Memory B cell (primary cell): ENCODE data around the gene SLC15A3.
"Not testable (repeated sequence)": the region's sequence is repeated elsewhere in the genome, so short reads cannot be mapped to it uniquely, and the experiment has no call there.

ENCODE experiments used
- ATAC-seq: fragments of 150-1000 bp; cut with Tn5 transposase; 2 replicates; pipeline ENCODE4 v1.10.0; 2021; ENCODE audit warnings: low read depth, mild to moderate bottlenecking, moderate library complexity
- DNase-seq, 2 donors: peaks; one replicate each; pipeline ENCODE4 v3.0.0; 2022; ENCODE audit warnings: low spot score in 2 of 2
- H3K27ac Mint-ChIP-seq: one replicate; pipeline ENCODE4 v1.8.0; 2022; ENCODE audit warnings: mild to moderate bottlenecking, moderate library complexity, mixed read lengths
- H3K27me3 Mint-ChIP-seq: one replicate; pipeline ENCODE4 v1.8.0; 2022; ENCODE audit warnings: mixed read lengths
- H3K36me3 Mint-ChIP-seq: one replicate; pipeline ENCODE4 v1.8.0; 2022; ENCODE audit warnings: mild to moderate bottlenecking, mixed read lengths
- H3K4me1 Mint-ChIP-seq: one replicate; pipeline ENCODE4 v1.8.0; 2022; ENCODE audit warnings: mixed read lengths
- H3K4me3 Mint-ChIP-seq: one replicate; pipeline ENCODE4 v1.8.0; 2022; ENCODE audit warnings: mild to moderate bottlenecking, moderate library complexity, mixed read lengths
- H3K9me3 Mint-ChIP-seq: one replicate; pipeline ENCODE4 v1.8.0; 2022; ENCODE audit warnings: mixed read lengths

The SLC15A3 gene

DNA sequence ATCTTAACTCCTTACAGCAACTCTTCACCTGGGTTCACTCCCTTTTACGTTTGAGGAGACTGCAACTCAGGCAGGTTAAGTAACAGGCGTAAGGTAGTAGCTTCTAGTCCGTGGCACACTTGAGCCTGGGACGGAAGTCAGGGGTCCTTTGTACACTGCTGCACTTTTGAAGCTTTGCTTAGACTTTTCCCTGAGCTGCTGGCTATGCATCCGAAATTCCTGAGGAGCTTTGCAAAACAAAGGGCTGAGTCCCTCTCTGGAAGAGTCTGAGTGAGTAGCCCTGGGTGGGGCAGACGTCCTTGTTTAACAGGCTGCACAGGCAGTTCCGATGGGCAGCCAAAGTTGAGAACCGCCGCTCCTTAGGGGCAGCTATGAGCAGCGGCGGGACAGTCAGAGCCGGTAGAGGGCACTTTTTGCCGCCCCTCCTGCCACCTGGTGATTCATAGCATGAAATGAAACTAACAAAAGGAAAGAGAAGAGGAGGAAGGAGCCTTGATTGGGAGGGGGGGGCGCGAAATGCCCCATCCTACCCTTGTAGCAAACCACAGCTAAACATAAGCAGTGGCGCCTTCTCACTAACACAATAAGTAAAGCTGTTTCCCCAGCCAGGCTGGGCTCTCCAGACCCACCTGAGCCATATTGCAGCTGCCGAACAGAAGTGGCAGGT lies 36.6 kb downstream of the SLC15A3 start:
- Mint-ChIP-seq H3K4me1 (peaks cover 40% of the 10 kb centered on the region), H3K9me3 (no peaks in the 10 kb centered on the region), H3K4me3 (peak overlapping the region; percentile 97), H3K27ac (peak overlapping the region; percentile 81), H3K27me3 (no peaks in the 10 kb centered on the region), H3K36me3 (peaks cover 11% of the 10 kb centered on the region)
- ATAC-seq (peak; percentile 66), DNase-seq (peak; percentile 63 to 72)

DNA sequence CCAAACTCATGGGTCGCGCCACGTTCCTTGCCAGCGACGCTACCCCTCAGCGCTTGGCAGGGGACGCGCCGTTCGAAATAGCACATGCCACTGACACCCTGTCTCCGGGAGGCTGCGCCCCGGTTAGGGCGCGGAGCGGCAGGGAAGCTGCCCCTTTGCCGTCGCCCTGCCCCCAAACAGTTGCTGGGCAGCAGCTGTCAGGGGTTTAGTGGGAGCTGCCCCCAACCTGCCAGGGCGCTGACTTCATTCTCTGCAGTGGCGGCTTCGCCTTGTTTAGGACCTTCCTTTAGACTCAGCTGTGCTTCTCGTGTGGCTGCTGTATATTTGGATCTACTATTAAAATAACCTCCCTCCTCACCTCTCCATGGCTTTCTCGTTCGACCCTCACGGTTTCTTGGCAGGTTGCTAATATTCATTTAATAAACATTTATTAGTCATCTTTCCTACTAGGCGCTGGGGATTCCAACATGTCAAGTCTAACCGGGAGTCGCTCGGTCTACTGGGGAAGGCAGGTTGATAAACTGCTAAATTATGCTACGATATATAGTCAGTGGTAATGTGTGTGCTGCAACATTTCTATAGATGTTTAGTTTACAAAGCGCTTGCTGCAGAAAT lies 37.2 kb downstream of the SLC15A3 start:
- no peaks in the 10 kb centered on the region for H3K9me3 Mint-ChIP-seq
- ATAC-seq: peak; percentile 8
- peak overlapping the region; percentile 97 for H3K4me3 Mint-ChIP-seq
- DNase-seq: peak in 1 of 2 donors; percentile 39
- no peaks in the 10 kb centered on the region for H3K27me3 Mint-ChIP-seq
- H3K27ac Mint-ChIP-seq: peak overlapping the region; percentile 81
- H3K4me1 Mint-ChIP-seq: peaks cover 43% of the 10 kb centered on the region
- H3K36me3 Mint-ChIP-seq: peaks cover 7% of the 10 kb centered on the region

DNA sequence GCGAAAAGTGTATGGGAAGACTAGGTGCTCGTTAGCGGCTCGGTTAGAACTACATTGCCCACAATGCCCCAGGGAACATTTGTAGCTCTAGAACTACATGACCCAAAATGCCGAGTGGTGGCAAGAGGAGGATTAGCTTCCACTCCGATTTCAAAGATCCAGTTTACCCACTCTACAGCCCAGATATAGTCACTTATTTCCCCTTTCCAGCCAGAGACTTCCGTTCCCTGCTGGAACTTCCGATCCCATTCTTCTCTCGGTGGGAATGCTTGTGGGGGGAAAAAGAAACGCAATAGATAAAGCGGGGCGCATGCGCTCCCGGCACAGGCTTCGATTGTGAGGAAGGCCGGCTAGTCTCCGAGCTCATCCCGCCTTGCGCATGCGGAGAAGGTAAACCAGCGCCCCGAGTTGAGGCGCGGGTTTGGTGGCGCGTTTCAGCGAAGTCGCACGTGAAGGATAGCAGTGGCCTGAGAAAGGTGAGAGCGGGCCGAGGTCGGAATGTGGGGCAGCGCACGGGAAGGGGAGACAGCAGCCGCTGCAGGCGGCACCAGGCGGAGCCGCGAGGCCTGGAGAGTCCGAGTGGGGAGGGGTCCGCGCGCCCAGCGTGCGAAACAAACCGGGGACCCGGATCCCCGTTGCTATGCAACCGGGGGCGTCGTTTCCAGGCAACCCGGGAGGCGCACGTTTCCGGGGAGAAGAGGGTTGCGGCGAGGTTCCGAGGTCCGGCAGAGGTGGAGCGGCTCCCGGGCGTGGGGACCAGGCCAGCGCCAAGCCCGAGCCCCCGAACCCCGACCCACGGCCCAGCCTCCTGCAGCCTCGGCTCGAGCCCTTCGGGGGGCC lies 38.0 kb downstream of the SLC15A3 start, which contains the start of gene TMEM109:
TSS of gene TMEM109 (plus strand) at position 366 of the 840 bp plus-strand sequence. CDS start 5,536 bp downstream, outside the sequence.
- H3K27ac Mint-ChIP-seq: peak within 1 kb of the TSS; percentile 96
- H3K4me1 Mint-ChIP-seq: peaks cover 43% of the 10 kb centered on the region
- no peaks in the 10 kb centered on the region for H3K9me3 Mint-ChIP-seq
- DNase-seq: peak; percentile 81 to 82
- peaks cover 2% of the 10 kb centered on the region for H3K36me3 Mint-ChIP-seq
- H3K4me3 Mint-ChIP-seq: peak within 1 kb of the TSS; percentile 97
- no peaks in the 10 kb centered on the region for H3K27me3 Mint-ChIP-seq
- ATAC-seq: peak; percentile 63

DNA sequence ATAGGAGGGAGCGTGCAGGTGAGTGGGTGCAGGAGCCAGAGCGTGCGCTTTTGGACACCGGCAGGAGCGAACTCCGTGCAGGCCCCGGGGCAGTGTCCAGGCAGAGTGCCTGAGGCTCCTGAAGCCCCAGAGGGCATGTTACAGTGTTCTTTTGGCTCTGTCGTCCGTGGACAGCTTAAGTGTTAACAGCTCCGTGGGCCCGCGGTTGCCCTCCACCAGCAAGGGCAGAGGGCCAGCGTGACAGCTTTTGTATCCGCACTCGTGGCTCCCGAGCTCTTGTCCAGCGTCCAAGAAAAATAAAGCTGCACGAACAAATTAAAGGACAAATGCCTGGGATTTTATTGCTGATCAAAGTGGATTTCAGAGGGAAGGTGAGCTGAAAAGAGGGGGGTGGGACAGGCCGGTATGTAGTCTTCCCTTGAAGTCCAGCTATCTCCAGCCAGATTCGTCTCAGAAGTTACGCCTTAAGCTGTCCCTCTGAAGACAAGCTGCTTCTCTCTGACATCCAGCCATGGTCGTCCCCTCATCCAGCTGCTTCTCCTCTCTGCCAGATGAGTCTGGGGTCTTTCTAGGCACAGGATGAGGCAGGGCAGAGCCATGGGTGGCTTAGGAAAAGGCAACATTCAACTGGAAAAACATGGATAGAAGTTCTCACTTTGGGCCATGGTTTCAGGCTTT lies 39.0 kb downstream of the SLC15A3 start:
- peaks cover 2% of the 10 kb centered on the region for H3K9me3 Mint-ChIP-seq
- H3K27me3 Mint-ChIP-seq: no peaks in the 10 kb centered on the region
- H3K4me3 Mint-ChIP-seq: no peak overlapping the region
- H3K27ac Mint-ChIP-seq: no peak overlapping the region
- peaks cover 52% of the 10 kb centered on the region for H3K4me1 Mint-ChIP-seq
- no peak for ATAC-seq
- peaks cover 2% of the 10 kb centered on the region for H3K36me3 Mint-ChIP-seq
- no peak for DNase-seq

DNA sequence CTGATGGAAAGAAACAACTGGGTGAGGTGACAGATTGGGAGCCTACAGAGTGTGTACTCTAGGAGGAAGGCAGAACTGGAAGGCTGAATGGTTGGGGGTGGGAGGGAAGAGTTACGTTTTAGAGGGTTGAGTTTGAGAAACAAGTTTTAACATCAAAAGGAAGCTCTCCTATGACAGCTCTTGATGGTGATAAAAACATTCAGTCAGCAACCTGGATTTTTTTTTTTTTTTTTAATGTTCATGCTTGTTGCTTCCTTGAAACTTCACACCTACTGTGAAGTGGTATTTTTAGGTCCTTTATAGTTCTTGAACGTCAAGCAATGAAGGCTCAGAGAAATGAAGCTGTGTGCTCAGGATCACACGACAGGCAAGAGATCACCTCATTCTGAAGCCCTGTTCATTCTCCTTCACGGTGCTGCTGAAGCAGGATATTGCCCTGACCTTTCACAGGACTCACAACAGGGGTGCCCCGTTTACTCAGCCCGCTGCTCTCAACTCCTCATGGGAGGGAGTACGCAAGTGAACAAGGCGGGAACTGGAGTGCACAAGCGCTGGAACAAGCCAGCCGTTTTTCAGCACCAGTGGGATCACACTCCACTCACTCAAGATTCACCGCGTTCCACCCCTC lies 39.6 kb downstream of the SLC15A3 start:
- ATAC-seq: no peak
- no peaks in the 10 kb centered on the region for H3K27me3 Mint-ChIP-seq
- H3K27ac Mint-ChIP-seq: no peak overlapping the region
- peaks cover 2% of the 10 kb centered on the region for H3K9me3 Mint-ChIP-seq
- peaks cover 2% of the 10 kb centered on the region for H3K36me3 Mint-ChIP-seq
- no peak overlapping the region for H3K4me3 Mint-ChIP-seq
- peaks cover 57% of the 10 kb centered on the region for H3K4me1 Mint-ChIP-seq
- DNase-seq: no peak

DNA sequence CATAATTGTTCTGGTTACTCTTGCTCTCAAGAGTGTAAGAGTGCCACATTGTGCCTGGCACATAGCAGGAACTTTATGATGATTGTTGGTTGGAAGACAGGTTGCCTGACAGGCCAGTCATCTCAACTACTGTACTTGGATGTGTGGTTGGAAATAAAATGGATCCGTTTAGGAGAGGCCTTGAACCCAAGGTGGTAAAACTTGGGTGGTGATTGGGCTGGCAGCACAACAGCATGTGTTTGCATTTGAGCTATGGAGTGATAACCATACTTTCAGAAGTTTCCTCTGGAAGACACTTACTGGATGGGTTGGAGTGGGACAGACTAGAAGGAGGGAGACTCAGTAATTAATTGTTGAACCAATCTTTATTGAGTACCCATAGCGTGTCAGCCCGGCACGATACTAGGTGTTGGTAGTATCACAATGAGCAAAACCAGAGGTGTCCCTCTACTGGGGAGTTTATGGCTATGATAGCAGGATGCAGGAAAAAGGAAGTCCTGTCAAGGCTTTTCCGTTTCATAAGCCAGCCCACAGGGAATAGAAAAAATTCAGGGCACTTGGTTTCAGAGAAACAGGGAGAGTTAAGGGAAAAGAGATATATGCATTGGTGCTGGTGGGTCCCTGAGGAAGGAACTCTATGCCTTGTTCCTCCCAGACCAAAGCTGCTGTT lies 41.1 kb downstream of the SLC15A3 start:
- Mint-ChIP-seq H3K4me3 (no peak overlapping the region), H3K27me3 (no peaks in the 10 kb centered on the region), H3K36me3 (no peaks in the 10 kb centered on the region), H3K4me1 (peaks cover 52% of the 10 kb centered on the region), H3K27ac (peak overlapping the region; percentile 96), H3K9me3 (peaks cover 2% of the 10 kb centered on the region)
- DNase-seq (no peak), ATAC-seq (no peak)

DNA sequence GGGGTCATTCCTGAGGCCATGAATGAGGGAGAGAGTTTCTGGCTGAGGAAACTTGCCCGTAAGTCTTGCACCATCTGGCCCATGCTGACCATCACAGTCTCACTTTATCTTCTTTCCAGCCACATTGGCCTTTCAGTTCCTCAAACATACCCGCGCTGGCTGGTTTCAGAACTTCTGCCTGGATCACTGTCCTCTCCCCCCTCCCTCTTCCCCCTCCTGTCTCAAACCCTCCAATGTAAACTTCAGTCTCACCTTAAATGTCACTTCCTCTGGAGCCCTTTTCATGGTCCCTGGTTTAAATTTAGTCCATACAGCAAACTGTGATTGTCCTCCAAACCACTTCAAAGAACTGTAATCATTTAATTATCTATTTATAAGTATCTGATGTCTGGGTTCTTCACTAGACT lies 41.7 kb downstream of the SLC15A3 start:
- peak overlapping the region; percentile 96 for H3K27ac Mint-ChIP-seq
- H3K4me3 Mint-ChIP-seq: peak overlapping the region; percentile 21

DNA sequence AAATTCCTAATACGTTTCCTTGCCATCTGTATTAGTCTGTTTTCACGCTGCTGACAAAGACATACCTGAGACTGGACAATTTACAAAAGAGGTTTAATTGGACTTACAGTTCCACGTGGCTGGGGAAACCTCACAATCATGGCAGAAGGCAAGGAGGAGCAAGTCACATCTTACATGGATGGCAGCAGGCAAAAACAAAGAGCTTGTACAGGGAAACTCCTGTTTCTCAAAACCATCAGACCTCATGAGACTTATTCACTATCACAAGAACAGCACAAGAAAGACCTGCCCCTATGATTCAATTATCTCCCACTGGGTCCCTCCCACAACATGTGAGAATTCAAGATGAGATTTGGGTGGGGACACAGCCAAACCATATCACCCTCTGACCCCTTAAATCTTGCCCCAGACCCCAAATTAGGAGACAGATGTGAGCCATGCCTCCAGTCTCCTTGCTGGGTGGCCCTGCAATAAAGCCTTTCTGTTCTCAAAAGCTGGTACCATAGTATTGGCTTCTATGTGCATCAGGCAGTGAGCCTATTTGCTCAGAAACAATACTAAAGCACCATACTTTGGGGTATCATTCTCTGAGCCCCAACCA lies 42.2 kb downstream of the SLC15A3 start:
- not testable (repeated sequence) for ATAC-seq, H3K9me3 Mint-ChIP-seq, H3K36me3 Mint-ChIP-seq, H3K4me3 Mint-ChIP-seq, H3K27me3 Mint-ChIP-seq, DNase-seq
- Mint-ChIP-seq H3K27ac (peak overlapping the region; percentile 96), H3K4me1 (peaks cover 54% of the 10 kb centered on the region)

More for the DNA sequence above, 41.7 kb downstream of the SLC15A3 start:
- peaks cover 51% of the 10 kb centered on the region for H3K4me1 Mint-ChIP-seq
- no peaks in the 10 kb centered on the region for H3K36me3 Mint-ChIP-seq
- peaks cover 2% of the 10 kb centered on the region for H3K9me3 Mint-ChIP-seq
- ATAC-seq (peak; percentile 21), DNase-seq (peak; percentile 39 to 45)
- H3K27me3 Mint-ChIP-seq: no peaks in the 10 kb centered on the region

DNA sequence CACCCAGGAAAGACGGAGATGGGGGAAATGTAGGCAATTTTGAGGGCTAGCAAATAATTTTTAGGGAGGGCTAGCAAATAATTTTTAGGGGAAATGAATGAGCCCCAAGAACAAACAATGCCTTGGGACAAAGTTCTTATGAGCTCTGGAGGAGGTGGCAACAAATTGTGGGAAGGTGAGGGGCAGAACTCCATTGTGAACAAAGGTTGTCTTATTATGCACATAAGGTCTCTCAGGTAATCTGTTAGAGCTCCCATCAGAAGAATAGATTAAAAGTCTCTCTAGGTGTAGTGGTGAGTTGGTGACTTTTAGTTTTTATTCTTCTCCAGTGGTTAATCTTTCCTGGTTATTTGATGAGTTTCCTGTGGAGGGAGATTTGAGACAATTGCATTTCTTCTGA lies 43.2 kb downstream of the SLC15A3 start:
- peaks cover 2% of the 10 kb centered on the region for H3K9me3 Mint-ChIP-seq
- H3K27ac Mint-ChIP-seq: peak overlapping the region; percentile 96
- H3K4me3 Mint-ChIP-seq: no peak overlapping the region
- H3K27me3 Mint-ChIP-seq: no peaks in the 10 kb centered on the region
- DNase-seq: no peak
- no peaks in the 10 kb centered on the region for H3K36me3 Mint-ChIP-seq
- no peak for ATAC-seq
- H3K4me1 Mint-ChIP-seq: peaks cover 61% of the 10 kb centered on the region

DNA sequence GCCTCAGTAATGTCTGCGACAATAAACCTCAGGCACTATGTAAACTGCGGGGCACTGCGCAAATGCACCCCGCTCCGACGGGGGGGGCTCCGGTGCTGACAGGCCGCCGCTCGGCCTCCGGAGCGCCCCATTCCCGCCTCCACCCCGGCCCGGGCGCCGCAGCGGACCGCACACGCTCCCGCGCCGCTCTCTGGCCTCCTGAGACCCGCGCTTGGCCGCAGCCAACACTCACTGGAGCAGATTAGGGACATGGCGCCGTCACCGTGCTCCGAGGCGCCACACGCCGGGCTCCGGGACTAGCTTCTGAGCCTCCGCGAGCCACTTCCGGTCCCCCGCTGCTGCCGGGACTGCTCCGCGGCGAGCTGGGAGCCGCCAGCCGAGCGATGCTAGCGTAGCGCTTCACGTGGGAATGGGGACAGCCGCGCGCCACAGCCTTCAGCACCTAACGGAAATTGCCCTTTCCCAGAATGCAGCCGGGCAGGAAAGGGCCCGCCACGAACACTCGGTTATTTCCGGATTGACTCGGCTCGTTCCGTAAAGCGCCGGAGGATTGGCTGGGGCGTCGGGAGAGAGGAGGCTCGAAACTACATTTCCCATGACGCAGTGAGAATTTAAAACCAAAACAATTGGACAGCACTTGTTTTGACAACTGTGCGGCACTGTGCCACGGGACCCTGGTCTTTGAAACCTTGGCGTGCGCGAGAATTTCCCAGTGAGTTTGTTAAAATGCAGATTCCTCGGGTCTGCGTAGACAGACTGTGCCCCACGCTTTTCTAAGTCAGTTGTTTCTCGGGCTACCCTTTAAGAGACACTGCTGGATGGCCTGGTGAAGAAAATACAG lies 45.6 kb downstream of the SLC15A3 start, which contains the start of gene PRPF19:
TSS of gene PRPF19 (minus strand) at position 454 of the 841 bp plus-strand sequence. CDS start at position 251, 203 bp downstream.
- DNase-seq (peak; percentile 99), ATAC-seq (peak; percentile 90)
- no peaks in the 10 kb centered on the region for H3K27me3 Mint-ChIP-seq
- peaks cover 6% of the 10 kb centered on the region for H3K36me3 Mint-ChIP-seq
- H3K4me1 Mint-ChIP-seq: peaks cover 58% of the 10 kb centered on the region
- H3K9me3 Mint-ChIP-seq: peaks cover 2% of the 10 kb centered on the region
- peak within 1 kb of the TSS; percentile 96 for H3K4me3 Mint-ChIP-seq
- peak within 1 kb of the TSS; percentile 96 for H3K27ac Mint-ChIP-seq

DNA sequence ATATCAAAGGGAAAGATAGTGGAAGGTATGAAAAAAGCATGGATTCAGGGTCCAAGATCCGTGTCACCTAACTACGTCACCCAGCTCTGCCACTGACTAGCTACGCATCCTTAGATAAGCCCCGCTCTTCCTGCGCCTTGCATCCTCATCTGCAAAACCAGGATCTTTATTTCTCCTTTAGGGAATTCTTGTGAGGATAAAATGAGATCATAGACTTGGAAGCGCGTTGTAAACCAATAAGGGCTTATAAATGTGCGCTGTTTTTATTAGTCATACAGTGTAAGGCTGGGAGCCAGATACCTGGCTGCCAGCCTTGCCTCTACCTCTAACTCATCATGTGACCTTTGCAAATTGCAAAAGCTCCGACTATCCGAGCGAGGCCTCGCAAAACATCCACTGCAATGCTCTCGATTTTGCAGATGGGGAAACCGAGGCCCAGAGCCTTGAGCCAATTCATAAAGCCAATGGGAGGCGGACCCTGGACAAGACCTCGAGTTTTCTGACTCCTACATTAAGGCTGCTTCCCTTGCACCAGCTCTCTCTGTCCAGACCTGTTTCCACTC lies 46.3 kb downstream of the SLC15A3 start:
- H3K4me1 Mint-ChIP-seq: peaks cover 52% of the 10 kb centered on the region
- peaks cover 9% of the 10 kb centered on the region for H3K36me3 Mint-ChIP-seq
- no peaks in the 10 kb centered on the region for H3K27me3 Mint-ChIP-seq

More for the DNA sequence above, 46.3 kb downstream of the SLC15A3 start:
- peak overlapping the region; percentile 96 for H3K4me3 Mint-ChIP-seq
- H3K9me3 Mint-ChIP-seq: peaks cover 2% of the 10 kb centered on the region
- ATAC-seq: no peak
- DNase-seq: no peak
- H3K27ac Mint-ChIP-seq: peak overlapping the region; percentile 96
